HEK293 (cell line): ENCODE measurements around the gene ACADVL.

Experiments used
- GLI2 ChIP-seq: fragments of 450-650 bp; formaldehyde crosslinking; IDR thresholded peaks from 2 replicates; pipeline ENCODE4; 2017; ENCODE audit warnings: missing biosample characterization, missing genetic modification characterization, low read depth, borderline replicate concordance
- KLF10 ChIP-seq: fragments of 450-650 bp; IDR thresholded peaks from 2 replicates; pipeline ENCODE4 v1.5.1; 2018; ENCODE audit warnings: missing biosample characterization, mild to moderate bottlenecking, missing genetic modification characterization
- PRDM4 ChIP-seq: fragments of 450-650 bp; formaldehyde crosslinking; IDR thresholded peaks from 2 replicates; pipeline ENCODE4 v1.5.1; 2017; ENCODE audit warnings: missing biosample characterization, missing genetic modification characterization
- SP3 ChIP-seq: fragments of 450-650 bp; formaldehyde crosslinking; IDR thresholded peaks from 2 replicates; pipeline ENCODE4 v1.5.1; 2016; ENCODE audit warnings: missing biosample characterization, missing genetic modification characterization
- YY2 ChIP-seq: fragments of 450-650 bp; formaldehyde crosslinking; IDR thresholded peaks from 2 replicates; pipeline ENCODE4 v1.5.1; 2016; ENCODE audit warnings: missing biosample characterization, missing genetic modification characterization
- ZBTB17 ChIP-seq: fragments of 450-650 bp; formaldehyde crosslinking; IDR thresholded peaks from 2 replicates; pipeline ENCODE4 v1.5.1; 2016; ENCODE audit warnings: missing biosample characterization, missing genetic modification characterization
- ZFP41 ChIP-seq: fragments of 450-650 bp; formaldehyde crosslinking; IDR thresholded peaks from 2 replicates; pipeline ENCODE4 v1.5.1; 2016; ENCODE audit warnings: missing biosample characterization, missing genetic modification characterization, borderline replicate concordance
- ZNF132 ChIP-seq: fragments of 450-650 bp; formaldehyde crosslinking; IDR thresholded peaks from 2 replicates; pipeline ENCODE4 v1.5.1; 2017; ENCODE audit warnings: missing biosample characterization, missing genetic modification characterization, borderline replicate concordance
- ZNF155 ChIP-seq: fragments of 450-650 bp; formaldehyde crosslinking; IDR thresholded peaks from 2 replicates; pipeline ENCODE4 v1.5.1; 2016; ENCODE audit warnings: missing biosample characterization, missing genetic modification characterization
- ZNF280C ChIP-seq: fragments of 450-650 bp; formaldehyde crosslinking; IDR thresholded peaks from 2 replicates; pipeline ENCODE4 v1.5.1; 2016; ENCODE audit warnings: missing biosample characterization, missing genetic modification characterization
- ZNF302 ChIP-seq: fragments of 450-650 bp; formaldehyde crosslinking; IDR thresholded peaks from 2 replicates; pipeline ENCODE4 v1.5.1; 2016; ENCODE audit warnings: missing biosample characterization, missing genetic modification characterization, low read depth
- ZNF366 ChIP-seq: fragments of 450-650 bp; formaldehyde crosslinking; conservative IDR thresholded peaks from 2 replicates; pipeline ENCODE4 v1.5.1; 2016; ENCODE audit warnings: missing biosample characterization, missing genetic modification characterization
- ZNF394 ChIP-seq: fragments of 450-650 bp; formaldehyde crosslinking; IDR thresholded peaks from 2 replicates; pipeline ENCODE4 v1.5.1; 2016; ENCODE audit warnings: missing biosample characterization, missing genetic modification characterization, mild to moderate bottlenecking, moderate library complexity, borderline replicate concordance
- ZNF449 ChIP-seq: fragments of 450-650 bp; formaldehyde crosslinking; IDR thresholded peaks from 2 replicates; pipeline ENCODE4 v1.5.1; 2017; ENCODE audit warnings: missing biosample characterization, mild to moderate bottlenecking, missing genetic modification characterization, moderate library complexity
- ZNF488 ChIP-seq: fragments of 450-650 bp; formaldehyde crosslinking; IDR thresholded peaks from 2 replicates; pipeline ENCODE4 v1.5.1; 2016; ENCODE audit warnings: missing biosample characterization, missing genetic modification characterization
- ZNF518A ChIP-seq: fragments of 450-650 bp; formaldehyde crosslinking; conservative IDR thresholded peaks from 2 replicates; pipeline ENCODE4 v1.5.1; 2016; ENCODE audit warnings: low read depth, missing biosample characterization, missing genetic modification characterization
- ZNF548 ChIP-seq: fragments of 450-650 bp; formaldehyde crosslinking; IDR thresholded peaks from 2 replicates; pipeline ENCODE4 v1.5.1; 2016; ENCODE audit warnings: missing biosample characterization, missing genetic modification characterization
- ZNF585B ChIP-seq: fragments of 450-650 bp; formaldehyde crosslinking; IDR thresholded peaks from 2 replicates; pipeline ENCODE4 v1.5.1; 2016; ENCODE audit warnings: missing biosample characterization, missing genetic modification characterization
- ZNF707 ChIP-seq: fragments of 450-650 bp; formaldehyde crosslinking; IDR thresholded peaks from 2 replicates; pipeline ENCODE4 v1.5.1; 2016; ENCODE audit warnings: missing biosample characterization, missing genetic modification characterization
- ZNF830 ChIP-seq: fragments of 450-650 bp; IDR thresholded peaks from 2 replicates; pipeline ENCODE4 v1.5.0; 2018; ENCODE audit warnings: missing biosample characterization, missing genetic modification characterization, low read depth, mild to moderate bottlenecking, moderate library complexity
- ZSCAN30 ChIP-seq: fragments of 450-650 bp; IDR thresholded peaks from 2 replicates; pipeline ENCODE4 v1.5.1; 2018; ENCODE audit warnings: missing biosample characterization, mild to moderate bottlenecking, missing genetic modification characterization, moderate library complexity
- TF ChIP-seq, protein P1 (sequence below): fragments of 450-650 bp; formaldehyde crosslinking; IDR thresholded peaks from 2 replicates; pipeline ENCODE4 v1.5.1; 2016; ENCODE audit warnings: missing biosample characterization, missing genetic modification characterization, low read depth
- TF ChIP-seq, protein P2 (sequence below): fragments of 450-650 bp; formaldehyde crosslinking; IDR thresholded peaks from 2 replicates; pipeline ENCODE4 v1.5.1; 2016; ENCODE audit warnings: missing biosample characterization, missing genetic modification characterization

The ACADVL gene

GRCh38 chr17:7219812-7220592 lies at the start of gene ACADVL, which contains the start of gene DLG4 (continued):
- 0 out of 2 replicates have a peak, but pooled peaks have one; percentile 48 for TF ChIP-seq KLF10
- TF ChIP-seq ZNF707 (tag by site-specific recombination) = no peak
- peak; percentile 35; the same call in 1 of the 2 replicates for TF ChIP-seq ZNF394 (tag by site-specific recombination)
- TF ChIP-seq ZNF449 (tag by site-specific recombination) = no peak
- TF ChIP-seq SP3 (tag by site-specific recombination) = peak; percentile 70
- TF ChIP-seq, protein P1, sequence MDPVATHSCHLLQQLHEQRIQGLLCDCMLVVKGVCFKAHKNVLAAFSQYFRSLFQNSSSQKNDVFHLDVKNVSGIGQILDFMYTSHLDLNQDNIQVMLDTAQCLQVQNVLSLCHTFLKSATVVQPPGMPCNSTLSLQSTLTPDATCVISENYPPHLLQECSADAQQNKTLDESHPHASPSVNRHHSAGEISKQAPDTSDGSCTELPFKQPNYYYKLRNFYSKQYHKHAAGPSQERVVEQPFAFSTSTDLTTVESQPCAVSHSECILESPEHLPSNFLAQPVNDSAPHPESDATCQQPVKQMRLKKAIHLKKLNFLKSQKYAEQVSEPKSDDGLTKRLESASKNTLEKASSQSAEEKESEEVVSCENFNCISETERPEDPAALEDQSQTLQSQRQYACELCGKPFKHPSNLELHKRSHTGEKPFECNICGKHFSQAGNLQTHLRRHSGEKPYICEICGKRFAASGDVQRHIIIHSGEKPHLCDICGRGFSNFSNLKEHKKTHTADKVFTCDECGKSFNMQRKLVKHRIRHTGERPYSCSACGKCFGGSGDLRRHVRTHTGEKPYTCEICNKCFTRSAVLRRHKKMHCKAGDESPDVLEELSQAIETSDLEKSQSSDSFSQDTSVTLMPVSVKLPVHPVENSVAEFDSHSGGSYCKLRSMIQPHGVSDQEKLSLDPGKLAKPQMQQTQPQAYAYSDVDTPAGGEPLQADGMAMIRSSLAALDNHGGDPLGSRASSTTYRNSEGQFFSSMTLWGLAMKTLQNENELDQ (tag by site-specific recombination) = no peak
- TF ChIP-seq ZNF518A (tag by site-specific recombination) = no peak
- TF ChIP-seq PRDM4 = no peak
- no peak for TF ChIP-seq ZNF302 (tag by site-specific recombination)
- peak; percentile 59 for TF ChIP-seq ZSCAN30 (tag by site-specific recombination)
- no peak for TF ChIP-seq ZNF132
- TF ChIP-seq ZNF830 = no peak
- TF ChIP-seq ZNF366 (tag by site-specific recombination) = no peak
- no peak for TF ChIP-seq ZNF548
- TF ChIP-seq ZFP41 (tag by site-specific recombination) = no peak
- no peak for TF ChIP-seq ZNF488
- TF ChIP-seq, protein P2, sequence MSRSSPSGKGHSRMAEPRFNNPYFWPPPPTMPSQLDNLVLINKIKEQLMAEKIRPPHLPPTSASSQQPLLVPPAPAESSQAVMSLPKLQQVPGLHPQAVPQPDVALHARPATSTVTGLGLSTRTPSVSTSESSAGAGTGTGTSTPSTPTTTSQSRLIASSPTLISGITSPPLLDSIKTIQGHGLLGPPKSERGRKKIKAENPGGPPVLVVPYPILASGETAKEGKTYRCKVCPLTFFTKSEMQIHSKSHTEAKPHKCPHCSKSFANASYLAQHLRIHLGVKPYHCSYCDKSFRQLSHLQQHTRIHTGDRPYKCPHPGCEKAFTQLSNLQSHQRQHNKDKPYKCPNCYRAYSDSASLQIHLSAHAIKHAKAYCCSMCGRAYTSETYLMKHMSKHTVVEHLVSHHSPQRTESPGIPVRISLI = no peak
- peak; percentile 98 for TF ChIP-seq ZBTB17 (tag by site-specific recombination)
- no peak for TF ChIP-seq ZNF155 (tag by site-specific recombination)
- TF ChIP-seq ZNF280C = no peak
- TF ChIP-seq ZNF585B = no peak
- TF ChIP-seq GLI2 (tag by site-specific recombination) = no peak
- peak; percentile 50; the same call in 1 of the 2 replicates for TF ChIP-seq YY2 (tag by site-specific recombination)
